GM18951 (cell line): Measurements from ENCODE around the gene KIF5A.

Experiments used
- POLR2A ChIP-seq: IDR thresholded peaks from 4 replicates; pipeline ENCODE4 v1.6.1; 2011; ENCODE audit warnings: mild to moderate bottlenecking; ENCODE audit not compliant: insufficient read length, insufficient read depth; ENCODE audit errors: extremely low read depth
- in situ Hi-C: fragments of 300-500 bp; cut with MboI; formaldehyde crosslinking; loops from one replicate; pipeline ENCODE4 v1.12.0; 2022; ENCODE audit warnings: low sequenced_read_pairs, mixed read lengths, inconsistent platforms; ENCODE audit not compliant: unreplicated experiment

Gene KIF5A

GRCh38 chr12:57632958-57633840, 83.4 kb downstream of the KIF5A start, which contains the start of gene B4GALNT1:
Gene B4GALNT1, minus strand, starts transcription at chr12:57633201. Its CDS starts 1,069 bp downstream, at chr12:57632132.
- TF ChIP-seq POLR2A, result no peak

More at GRCh38 chr12:57632958-57633840, 83.4 kb downstream of the KIF5A start, which contains the start of gene B4GALNT1:
- in situ Hi-C loops, result no loop called here
